Body of pancreas (tissue), 4 donors: ENCODE data around the gene ASAP2. TPM values are rescaled to one million over a fixed set of nuclear protein-coding genes. Genes with fewer than 3 reads are reported as not detected.

Experiments
- ATAC-seq: fragments of 150-250 bp; one replicate; pipeline ENCODE4 v1.9.1; 2016
- DNase-seq, 4 donors: peaks; one replicate each; pipeline ENCODE4 v3.0.0-alpha.2; 2019
- H3K27ac ChIP-seq, 4 donors: fragments of 200-600 bp; sonication (generic); 1 replicate in 3 of 4; 2 replicates in 1 of 4; pipeline versions ENCODE4 v1.5.1 to v1.6.1; 2016 to 2019; ENCODE audit warnings: mild to moderate bottlenecking in 1 of 4, mixed read lengths in 1 of 4, moderate library complexity in 1 of 4
- H3K27me3 ChIP-seq, 2 donors: fragments of 200-600 bp; sonication (generic); one replicate each; pipeline ENCODE4 v1.6.0; 2016; ENCODE audit warnings: mild to moderate bottlenecking in 1 of 2
- H3K36me3 ChIP-seq, 2 donors: fragments of 200-600 bp; sonication (generic); replicated peaks in 1 of 2; 2 replicates each; pipeline ENCODE4 v1.5.1; 2016; ENCODE audit warnings: low read depth in 2 of 2; ENCODE audit not compliant: insufficient read depth in 1 of 2
- H3K4me1 ChIP-seq: fragments of 200-600 bp; sonication (generic); one replicate; pipeline ENCODE4 v1.6.0; 2016
- H3K4me3 ChIP-seq, 2 donors: fragments of 200-600 bp; sonication (generic); 1 replicate in 1 of 2; 2 replicates in 1 of 2; pipeline ENCODE4 v1.5.1; 2016 to 2019
- H3K9me3 ChIP-seq, 3 donors: fragments of 200-600 bp; sonication (generic); 1 replicate in 2 of 3; 2 replicates in 1 of 3; pipeline ENCODE4 v1.5.1; 2016
- POLR2A ChIP-seq, 3 donors: fragments of 450-650 bp; IDR thresholded peaks; one replicate each; pipeline ENCODE4 v1.6.1; 2016; ENCODE audit warnings: antibody characterized with exemption in 3 of 3, mild to moderate bottlenecking in 2 of 3
- WGBS, 2 donors: methylation state at CpG; one replicate each; pipeline ENCODE4 v1.1.5; 2017; 5-methylcytosine and 5-hydroxymethylcytosine counted together
- intact Hi-C: fragments of 100-400 bp; cut with DNase I; formaldehyde crosslinking; loops from one replicate; pipeline ENCODE4 v1.15.1; 2023
- total RNA-seq, 2 donors: library from RNA; depleted of rRNA; stranded (reverse); fragments of >200 nt; gene quantifications; one replicate each; pipeline ENCODE4 v1.1.0, GENCODE V29; 2016
- TF ChIP-seq, protein P1 (sequence below), 7 experiments: fragments of 450-650 bp in 4 of 7; fragments of 200-600 bp in 3 of 7; sonication (generic) in 3 of 7; IDR thresholded peaks; one replicate each; pipeline ENCODE4 v1.5.1; 2016 to 2019; ENCODE audit warnings: antibody characterized with exemption in 7 of 7

The ASAP2 gene
- total RNA-seq, 2 donors from 2014 or later: 12.5 to 23.7 TPM

DNA sequence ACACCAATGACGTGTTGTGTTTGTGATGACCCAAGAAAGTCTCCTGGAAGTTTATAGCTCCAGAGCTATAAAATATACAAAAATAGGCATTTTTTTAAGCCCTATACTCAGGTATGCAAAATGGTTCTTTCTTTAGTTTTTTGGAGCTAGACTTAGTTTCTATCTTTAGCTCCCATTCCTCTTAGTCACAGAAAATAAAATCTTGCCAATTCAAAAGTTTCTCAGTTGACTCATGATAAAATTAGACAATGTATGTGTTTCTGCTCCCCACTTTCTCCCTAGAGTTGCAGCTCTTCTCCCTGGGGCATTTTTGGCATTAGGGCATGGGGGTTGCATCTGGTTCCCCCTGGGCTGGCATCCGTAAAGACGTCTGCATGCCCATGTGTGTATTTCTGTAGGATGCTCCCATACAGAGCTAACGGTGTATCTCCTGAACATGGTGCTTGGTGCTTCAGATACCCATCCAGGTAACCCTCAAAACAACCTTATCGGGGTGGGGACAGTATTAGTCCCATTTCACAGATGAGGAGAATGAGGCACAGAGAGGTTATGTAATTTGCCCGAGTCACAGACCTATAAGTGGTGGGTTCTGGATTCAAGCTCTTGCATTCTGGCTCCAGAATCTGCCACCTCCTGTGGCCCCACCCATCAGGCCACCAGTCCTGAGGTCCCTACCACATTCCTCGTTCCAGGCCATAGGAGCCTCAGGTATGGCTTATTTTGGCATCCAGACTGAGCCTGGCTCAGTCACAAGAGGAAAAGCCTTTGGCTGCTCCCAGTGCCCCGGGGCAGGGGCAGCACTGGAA is 43.1 kb upstream of the ASAP2 start:
- DNase-seq (no peak), ATAC-seq (no peak)
- Histone ChIP-seq H3K4me1 (no peaks in the 10 kb centered on the region), H3K4me3 (no peak overlapping the region), H3K27me3 (no peaks in the 10 kb centered on the region), H3K36me3 (no peaks in the 10 kb centered on the region), H3K27ac (no peak overlapping the region), H3K9me3 (no peaks in the 10 kb centered on the region)
- 78 to 81% methylated on average over 8 of the region's 8 CpGs for WGBS, 2 donors
- intact Hi-C loops: no loop called here
- no peak for TF ChIP-seq POLR2A (IDR thresholded peaks at IDR 0.05)
- TF ChIP-seq, protein P1, sequence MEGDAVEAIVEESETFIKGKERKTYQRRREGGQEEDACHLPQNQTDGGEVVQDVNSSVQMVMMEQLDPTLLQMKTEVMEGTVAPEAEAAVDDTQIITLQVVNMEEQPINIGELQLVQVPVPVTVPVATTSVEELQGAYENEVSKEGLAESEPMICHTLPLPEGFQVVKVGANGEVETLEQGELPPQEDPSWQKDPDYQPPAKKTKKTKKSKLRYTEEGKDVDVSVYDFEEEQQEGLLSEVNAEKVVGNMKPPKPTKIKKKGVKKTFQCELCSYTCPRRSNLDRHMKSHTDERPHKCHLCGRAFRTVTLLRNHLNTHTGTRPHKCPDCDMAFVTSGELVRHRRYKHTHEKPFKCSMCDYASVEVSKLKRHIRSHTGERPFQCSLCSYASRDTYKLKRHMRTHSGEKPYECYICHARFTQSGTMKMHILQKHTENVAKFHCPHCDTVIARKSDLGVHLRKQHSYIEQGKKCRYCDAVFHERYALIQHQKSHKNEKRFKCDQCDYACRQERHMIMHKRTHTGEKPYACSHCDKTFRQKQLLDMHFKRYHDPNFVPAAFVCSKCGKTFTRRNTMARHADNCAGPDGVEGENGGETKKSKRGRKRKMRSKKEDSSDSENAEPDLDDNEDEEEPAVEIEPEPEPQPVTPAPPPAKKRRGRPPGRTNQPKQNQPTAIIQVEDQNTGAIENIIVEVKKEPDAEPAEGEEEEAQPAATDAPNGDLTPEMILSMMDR (IDR thresholded peaks at IDR 0.05): no peak

DNA sequence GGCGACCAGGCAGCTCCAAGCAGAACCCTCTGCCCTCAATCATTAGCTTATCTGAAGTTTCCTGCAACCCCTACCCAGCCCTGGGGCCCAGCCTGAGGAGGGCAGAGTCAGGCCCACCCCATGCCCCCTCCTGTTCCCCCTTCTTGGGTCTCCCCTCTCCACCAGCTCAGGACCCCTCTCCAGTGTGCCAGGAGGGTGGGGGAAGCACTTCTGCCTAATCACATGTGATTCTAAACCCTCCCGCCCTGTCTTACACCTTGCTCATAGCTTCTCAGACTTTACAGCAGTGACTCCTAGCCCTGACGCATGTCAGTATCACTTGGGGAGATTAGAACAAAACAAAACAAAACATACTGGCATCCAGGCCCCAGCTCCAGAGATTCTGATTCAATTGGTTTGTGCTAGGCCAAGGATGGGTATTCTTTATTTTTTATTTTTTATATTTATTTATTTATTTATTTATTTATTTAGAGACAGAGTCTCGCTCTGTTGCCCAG is 42.5 kb upstream of the ASAP2 start:
- no peak overlapping the region for H3K27ac ChIP-seq

DNA sequence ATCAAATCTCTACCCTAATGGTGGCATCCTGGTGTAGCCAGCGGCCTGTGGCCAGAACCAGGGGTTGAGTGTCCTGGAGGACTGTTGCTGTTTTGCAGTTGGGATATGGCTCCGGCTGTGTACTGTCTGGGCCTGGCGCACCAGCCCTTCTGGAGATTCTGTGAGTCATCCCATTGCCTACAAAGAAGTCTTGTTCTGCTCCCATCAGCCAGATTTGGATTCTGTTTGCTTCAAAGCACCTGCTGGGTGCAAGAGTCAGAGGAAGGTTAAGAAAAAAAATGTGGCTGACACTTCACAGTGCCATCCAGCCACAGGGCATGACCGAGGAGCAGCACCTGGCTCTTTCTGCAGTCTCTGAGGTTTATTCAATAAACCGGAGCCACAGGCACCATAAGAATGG is 41.0 kb upstream of the ASAP2 start:
- 92 to 100% methylated on average over 4 to 5 of the region's 5 CpGs for WGBS, 2 donors

More for the DNA sequence above, 42.5 kb upstream of the ASAP2 start:
- no peak for DNase-seq
- no peaks in the 10 kb centered on the region for H3K36me3 ChIP-seq
- H3K4me1 ChIP-seq: no peaks in the 10 kb centered on the region
- TF ChIP-seq, protein P1 (IDR thresholded peaks at IDR 0.05): no peak
- no peak for TF ChIP-seq POLR2A (IDR thresholded peaks at IDR 0.05)
- no peak for ATAC-seq
- H3K4me3 ChIP-seq: no peak overlapping the region
- no peaks in the 10 kb centered on the region for H3K27me3 ChIP-seq
- intact Hi-C loops: no loop called here
- WGBS, 2 donors: 80 to 89% methylated on average over 4 of the region's 4 CpGs
- H3K9me3 ChIP-seq: no peaks in the 10 kb centered on the region

DNA sequence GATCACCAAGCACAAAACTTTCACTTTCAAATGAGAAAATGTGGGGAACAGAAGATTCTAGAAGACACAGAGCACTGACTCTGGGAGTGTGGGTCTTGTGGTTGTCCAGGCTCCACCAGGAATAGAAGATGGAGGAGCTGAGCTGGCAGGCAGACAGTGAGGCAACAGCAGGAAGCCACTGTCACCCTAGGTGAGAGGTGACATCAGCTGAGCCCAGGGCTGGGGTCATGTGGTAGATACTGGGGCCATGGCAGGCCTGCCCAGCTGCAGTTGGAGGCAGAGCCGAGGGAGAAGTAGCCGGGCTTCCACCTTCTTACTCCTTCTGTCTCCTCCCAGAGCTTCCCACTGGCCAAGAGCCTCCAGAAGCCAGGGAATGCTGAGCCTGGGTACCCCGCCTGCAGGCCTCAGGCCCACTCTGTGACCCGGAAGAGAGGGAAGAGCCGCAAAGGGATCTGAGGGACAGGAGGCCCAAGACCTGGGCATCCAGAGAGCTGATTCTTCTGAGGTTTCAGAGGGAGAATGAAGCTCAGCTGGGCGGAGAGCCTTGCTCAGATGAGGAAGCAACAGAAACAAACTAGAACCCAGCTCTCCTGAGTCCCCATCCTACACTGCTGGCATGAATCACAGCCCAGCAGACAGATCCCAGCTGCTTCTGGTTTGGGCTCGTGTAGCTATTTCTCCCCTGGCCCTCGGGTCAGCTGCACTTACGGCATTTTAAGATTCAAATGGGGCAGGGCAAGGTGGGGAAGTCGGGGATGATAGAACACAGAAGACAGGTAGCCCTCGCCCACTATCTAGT is 39.8 kb upstream of the ASAP2 start:
- ATAC-seq: no peak
- no peak for DNase-seq
- Histone ChIP-seq H3K9me3 (no peaks in the 10 kb centered on the region), H3K27me3 (no peaks in the 10 kb centered on the region), H3K27ac (no peak overlapping the region), H3K4me1 (no peaks in the 10 kb centered on the region), H3K4me3 (no peak overlapping the region), H3K36me3 (no peaks in the 10 kb centered on the region)
- 75 to 81% methylated on average over 9 to 11 of the region's 11 CpGs for WGBS, 2 donors
- intact Hi-C loops: no loop called here
- TF ChIP-seq, protein P1 (IDR thresholded peaks at IDR 0.05): no peak
- no peak for TF ChIP-seq POLR2A (IDR thresholded peaks at IDR 0.05)

More for the DNA sequence above, 41.0 kb upstream of the ASAP2 start:
- no peak overlapping the region for H3K27ac ChIP-seq
- H3K4me1 ChIP-seq: no peaks in the 10 kb centered on the region
- DNase-seq: no peak
- H3K36me3 ChIP-seq: no peaks in the 10 kb centered on the region
- intact Hi-C loops: no loop called here
- no peak for TF ChIP-seq POLR2A (IDR thresholded peaks at IDR 0.05)
- TF ChIP-seq, protein P1 (IDR thresholded peaks at IDR 0.05): no peak
- no peaks in the 10 kb centered on the region for H3K27me3 ChIP-seq
- ATAC-seq: no peak
- H3K4me3 ChIP-seq: no peak overlapping the region
- H3K9me3 ChIP-seq: no peaks in the 10 kb centered on the region
